GM03348 (cell line): ENCODE measurements around the gene ZFC3H1.
"Not testable (repeated sequence)": the region's sequence is repeated elsewhere in the genome, so short reads cannot be mapped to it uniquely, and the experiment has no call there.

Experiments
- DNase-seq: peaks from one replicate; pipeline ENCODE4 v3.0.0; 2012; ENCODE audit warnings: low spot score

The ZFC3H1 gene

GRCh38 chr12:71576496-71576895, 87.2 kb downstream of the ZFC3H1 start:
- DNase-seq: no peak

GRCh38 chr12:71569885-71570284, 93.8 kb downstream of the ZFC3H1 start:
- DNase-seq: not testable (repeated sequence)

DNA sequence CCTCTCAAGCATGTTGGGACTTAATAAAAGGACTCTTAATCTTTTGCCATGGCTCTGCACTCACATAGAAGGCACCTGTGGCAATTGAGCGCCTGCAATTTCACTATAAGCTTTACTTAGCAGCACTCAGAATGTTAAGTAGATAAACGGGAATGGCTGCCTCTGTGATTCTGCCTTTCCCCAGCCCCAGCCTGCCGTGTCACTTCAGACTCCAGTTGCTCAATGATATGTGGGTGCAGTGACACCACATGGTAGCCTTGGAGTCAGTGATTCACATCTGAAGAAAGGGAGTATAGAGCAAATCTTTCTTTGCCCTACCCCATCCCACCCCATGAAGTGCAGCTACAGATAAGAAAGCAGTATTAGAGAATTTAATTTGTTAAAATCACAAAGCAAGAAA, 96.1 kb downstream of the ZFC3H1 start:
- DNase-seq: no peak

DNA sequence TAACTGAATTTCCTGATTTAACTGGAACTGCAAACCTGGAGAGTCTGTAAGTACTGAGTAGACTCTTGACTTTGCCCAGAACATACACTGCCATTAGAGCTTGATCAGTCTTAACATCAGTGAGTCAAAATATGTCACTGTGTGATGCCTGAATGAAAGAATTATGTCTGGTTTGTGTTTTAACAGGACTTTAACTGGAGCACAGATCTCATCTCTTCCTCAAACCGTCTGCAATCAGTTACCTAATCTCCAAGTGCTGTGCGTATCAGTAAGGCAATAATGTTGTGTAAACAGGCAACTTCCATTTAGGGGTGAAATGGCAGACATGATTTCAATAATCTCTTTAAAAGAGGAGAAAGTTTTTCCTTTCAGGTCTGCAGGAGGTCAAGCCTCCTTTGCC, 97.0 kb downstream of the ZFC3H1 start:
- no peak for DNase-seq

DNA sequence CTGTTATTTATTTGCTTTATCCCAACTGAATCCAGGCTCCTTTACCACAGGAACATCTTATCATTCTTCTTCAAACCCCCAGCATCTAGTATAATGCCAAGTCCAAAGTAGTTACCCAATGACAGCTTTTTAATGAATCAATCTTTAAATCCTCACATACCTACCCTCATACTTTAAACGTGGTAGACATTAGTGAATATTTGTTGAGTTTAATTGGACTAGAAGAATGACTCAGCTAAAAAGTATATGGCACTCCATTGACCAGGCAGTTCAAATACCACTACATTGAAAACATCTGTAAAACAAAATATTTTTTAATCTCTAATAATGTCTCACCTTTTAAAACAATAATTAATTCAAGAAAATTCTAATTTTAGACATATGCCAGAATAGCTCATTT, 98.1 kb downstream of the ZFC3H1 start:
- DNase-seq: no peak

DNA sequence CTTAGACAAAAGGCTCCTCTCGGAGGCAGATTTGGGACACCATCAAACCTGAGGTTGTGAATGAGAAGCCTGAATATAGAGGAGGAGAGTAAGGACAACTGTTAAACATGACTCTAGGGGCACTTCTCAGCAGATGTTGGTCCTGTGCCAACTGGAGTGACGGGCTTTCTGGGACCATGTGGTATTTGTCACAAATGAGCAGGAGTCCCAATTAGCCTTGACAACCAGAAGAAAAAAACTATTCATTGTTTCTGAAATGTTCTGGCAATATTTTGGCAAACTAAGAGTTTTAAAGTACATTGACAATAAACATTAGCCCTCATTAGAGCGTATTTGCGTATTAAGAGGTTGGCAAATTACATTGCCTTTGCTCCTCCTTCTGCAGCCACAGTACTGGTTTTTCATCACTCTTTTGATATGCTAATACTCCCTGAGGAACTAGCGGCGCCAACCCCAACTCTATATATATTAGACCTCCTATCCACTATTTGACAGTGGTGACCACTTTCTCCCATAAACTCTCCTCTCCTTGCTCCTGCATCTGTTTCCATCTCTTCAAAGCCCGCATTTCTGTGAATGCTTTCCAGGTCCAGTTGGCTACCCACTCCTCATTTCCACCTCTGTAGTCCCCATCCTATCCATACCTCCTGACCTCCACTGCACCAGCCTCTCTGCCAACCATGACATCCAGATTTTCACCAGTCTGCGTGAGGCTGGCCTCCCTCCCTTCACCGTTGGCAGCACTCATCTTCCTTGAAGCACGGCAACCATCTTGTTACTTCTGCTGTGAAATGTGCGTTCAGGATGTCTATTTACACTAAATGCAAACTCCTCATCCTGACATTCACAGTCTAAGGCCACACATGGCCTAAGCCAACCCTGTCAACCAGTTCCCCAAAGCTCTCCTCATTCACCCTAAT, 100.7 kb downstream of the ZFC3H1 start:
- DNase-seq: no peak
